Epithelial cell of proximal tubule (primary cell): ENCODE measurements around the gene CYP2A7. TPM values are rescaled to one million over a fixed set of nuclear protein-coding genes. Genes with fewer than 3 reads are reported as not detected.
"Not testable (repeated sequence)": the region's sequence is repeated elsewhere in the genome, so short reads cannot be mapped to it uniquely, and the experiment has no call there.

Experiments
- DNase-seq: peaks from one replicate; pipeline ENCODE4 v3.0.0-alpha.2; 2011; ENCODE audit warnings: low read depth
- H3K4me3 ChIP-seq: 2 replicates; pipeline ENCODE4 v1.5.1; 2011; ENCODE audit warnings: low read depth, mild to moderate bottlenecking, low read length
- CTCF ChIP-seq: conservative IDR thresholded peaks from 2 replicates; pipeline ENCODE4 v1.5.1; 2012; ENCODE audit warnings: low read depth, mild to moderate bottlenecking, low read length
- total RNA-seq: library from RNA; depleted of rRNA; stranded (reverse); fragments of >200 nt; gene quantifications from 2 replicates; pipeline ENCODE4 v1.2.3, GENCODE V29; 2015

Gene CYP2A7
- total RNA-seq, 1 donor from 2014 or later = not detected

- DNase-seq = no peak
- no peak for TF ChIP-seq CTCF
- H3K4me3 ChIP-seq = no peak overlapping the region
Measured at GRCh38 chr19:40896418-40896796, 14.4 kb upstream of the CYP2A7 start.

GRCh38 chr19:40893112-40893511 is 11.1 kb upstream of the CYP2A7 start:
- no peak overlapping the region for H3K4me3 ChIP-seq
- no peak for DNase-seq
- no peak for TF ChIP-seq CTCF

- no peak for DNase-seq
- H3K4me3 ChIP-seq = no peak overlapping the region
- TF ChIP-seq CTCF = no peak
Measured at GRCh38 chr19:40889366-40889765, 7.3 kb upstream of the CYP2A7 start.

GRCh38 chr19:40888191-40888590 is 6.2 kb upstream of the CYP2A7 start:
- DNase-seq = no peak
- no peak overlapping the region for H3K4me3 ChIP-seq
- no peak for TF ChIP-seq CTCF

- not testable (repeated sequence) for H3K4me3 ChIP-seq, DNase-seq
Measured at GRCh38 chr19:40884187-40884931, 2.3 kb upstream of the CYP2A7 start.

- not testable (repeated sequence) for DNase-seq, H3K4me3 ChIP-seq
Measured at GRCh38 chr19:40879349-40879748, 2.7 kb downstream of the CYP2A7 start.

- not testable (repeated sequence) for DNase-seq, H3K4me3 ChIP-seq
Measured at GRCh38 chr19:40875526-40875951, 6.5 kb downstream of the CYP2A7 start.

GRCh38 chr19:40874874-40875273 is 7.2 kb downstream of the CYP2A7 start:
- DNase-seq, H3K4me3 ChIP-seq: not testable (repeated sequence)

- not testable (repeated sequence) for DNase-seq, H3K4me3 ChIP-seq
Measured at GRCh38 chr19:40873873-40874272, 8.2 kb downstream of the CYP2A7 start.

- DNase-seq = no peak
- H3K4me3 ChIP-seq = no peak overlapping the region
- TF ChIP-seq CTCF = no peak
Measured at GRCh38 chr19:40872209-40872608, 9.8 kb downstream of the CYP2A7 start.
